NCI-H69 (cell line): Measurements from ENCODE around the gene CD151.

Experiments used
- DNase-seq: peaks from one replicate; lab custom pipeline; 2025; lab: John Stamatoyannopoulos, UW

CD151 gene

DNA sequence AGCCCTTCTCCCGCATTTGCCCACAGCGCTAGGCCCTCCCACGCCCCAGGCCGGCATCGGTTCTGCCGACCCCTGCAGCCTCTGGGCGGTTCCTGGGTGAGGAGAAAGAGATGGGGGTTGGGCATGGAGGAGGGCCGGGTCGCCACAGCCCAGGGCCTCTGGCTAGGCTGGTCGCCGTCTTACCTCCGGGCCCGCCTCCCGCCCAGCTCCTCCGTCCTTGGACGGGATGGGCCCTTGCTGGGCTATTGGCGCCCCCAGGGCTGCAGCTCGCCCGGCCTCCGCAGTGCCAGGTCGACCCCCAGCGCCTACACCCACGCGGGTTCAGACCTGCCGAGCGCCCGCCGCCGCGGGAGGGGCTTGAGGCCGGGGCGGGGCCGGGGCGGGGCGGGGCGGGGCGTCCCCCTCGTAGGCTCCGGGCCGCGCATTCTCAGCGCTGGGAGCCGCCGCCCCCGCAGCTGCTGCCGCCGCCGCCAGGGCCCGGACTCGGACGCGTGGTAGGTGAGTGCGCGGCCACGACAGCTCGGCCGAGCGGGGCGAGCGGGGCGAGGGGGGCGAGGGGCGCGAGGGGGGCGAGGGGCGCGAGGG lies at the start of gene CD151:
Gene CD151 (plus strand): TSS at position 424 of the 585 bp plus-strand sequence. CDS start 3,118 bp downstream, outside the sequence.
- peak; percentile 85 for DNase-seq

- peak; percentile 92 for DNase-seq
Observed at GRCh38 chr11:783581-784015, 49.2 kb upstream of the CD151 start.

DNA sequence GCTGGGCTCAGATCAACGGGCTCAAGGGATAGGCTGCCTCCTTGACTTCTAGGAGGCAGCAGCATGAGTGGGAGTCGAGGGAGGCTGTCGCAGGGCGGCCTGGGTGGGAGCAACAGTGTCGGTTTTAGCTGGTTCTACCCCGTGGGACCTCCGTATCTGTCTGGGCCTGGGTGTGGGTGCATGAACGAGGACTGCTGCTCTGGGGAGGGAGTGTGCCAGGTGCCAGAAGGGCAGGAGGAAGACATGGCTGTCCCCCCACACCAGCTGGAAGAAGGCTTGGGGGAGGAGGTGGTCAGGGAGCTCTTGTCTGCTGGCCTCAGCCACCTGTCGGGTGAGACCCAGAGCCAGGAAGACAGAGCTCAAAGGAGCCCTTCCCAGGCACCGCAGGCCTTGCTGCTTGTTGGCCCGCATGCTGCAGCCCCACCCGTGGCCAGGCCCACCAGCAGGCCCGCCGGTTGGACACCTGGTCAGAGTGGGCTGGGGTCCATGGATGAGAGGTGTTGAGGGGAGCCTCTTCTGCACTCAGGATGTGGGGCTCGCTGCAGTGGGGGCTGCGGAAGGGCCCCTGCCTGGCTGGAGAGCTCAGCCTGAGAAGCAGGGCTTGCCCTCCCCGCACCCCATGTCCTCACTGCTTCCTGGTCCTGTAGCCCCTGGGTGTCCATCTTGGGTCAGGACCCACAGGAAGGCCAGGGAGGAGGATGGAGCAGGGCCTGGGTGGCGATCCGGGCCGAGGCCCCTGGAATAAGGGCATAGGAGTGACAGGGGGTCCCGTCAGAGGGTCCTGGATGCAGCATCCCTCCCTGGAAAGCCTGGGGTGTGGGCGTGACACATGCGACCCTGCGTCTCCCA lies 46.3 kb upstream of the CD151 start:
- DNase-seq = no peak

GRCh38 chr11:787084-787675 lies 45.6 kb upstream of the CD151 start:
- DNase-seq = no peak

GRCh38 chr11:788009-788640 lies 44.6 kb upstream of the CD151 start:
- DNase-seq = no peak

DNA sequence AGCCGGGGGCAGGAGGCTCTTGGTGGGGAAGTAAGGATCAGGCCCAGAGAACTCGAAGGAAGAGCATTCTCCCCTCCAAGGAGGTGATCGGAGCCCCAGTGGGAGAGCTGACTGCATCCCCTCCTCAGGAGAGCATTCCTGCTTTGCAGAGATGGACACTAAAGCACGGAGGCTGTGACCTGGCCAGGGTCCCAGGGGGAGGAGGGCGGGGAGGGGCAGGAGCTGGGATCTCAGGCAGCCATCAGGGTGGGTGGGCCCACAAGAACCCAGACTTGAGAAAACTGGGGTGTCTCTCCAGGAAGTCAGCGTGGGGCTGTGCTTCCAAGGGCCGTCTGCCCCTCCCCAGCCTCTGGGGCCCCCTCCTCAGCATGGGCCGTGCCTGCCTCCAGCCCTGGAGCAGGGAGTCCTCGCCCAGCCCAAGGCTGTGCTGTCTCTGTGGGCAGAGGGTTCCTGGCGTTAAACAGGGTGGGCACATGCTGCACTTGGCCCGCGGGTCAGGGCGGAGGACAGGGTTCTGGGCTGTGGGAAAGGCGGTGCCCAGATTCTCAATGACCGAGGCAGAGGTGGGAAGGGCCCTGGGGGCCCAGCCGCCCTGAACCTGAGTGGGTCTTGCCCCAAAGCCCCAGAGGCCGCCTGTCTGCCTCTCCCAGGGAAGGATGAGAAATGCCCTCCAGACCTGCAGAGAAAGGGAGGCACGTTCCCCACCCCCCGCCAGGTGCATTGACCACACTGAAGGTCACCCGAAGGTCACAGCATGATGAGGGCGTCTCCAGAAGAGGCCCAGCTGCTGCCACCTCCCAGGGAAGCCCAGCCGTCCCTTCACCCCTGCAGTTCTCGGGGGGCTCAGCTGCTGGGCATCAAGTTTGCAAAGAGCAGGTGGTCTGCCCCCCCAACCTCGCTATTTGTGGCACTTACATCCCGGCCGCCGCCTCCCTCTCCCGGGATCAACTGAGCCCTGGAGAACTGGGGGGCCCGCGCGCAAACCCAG lies 43.5 kb upstream of the CD151 start:
- peak; percentile 36 for DNase-seq

GRCh38 chr11:789943-790342 lies 42.8 kb upstream of the CD151 start, which contains the start of gene CEND1:
Gene CEND1 (minus strand): TSS chr11:790090. CDS start chr11:788576, 1,514 bp downstream.
- DNase-seq = peak; percentile 64

DNA sequence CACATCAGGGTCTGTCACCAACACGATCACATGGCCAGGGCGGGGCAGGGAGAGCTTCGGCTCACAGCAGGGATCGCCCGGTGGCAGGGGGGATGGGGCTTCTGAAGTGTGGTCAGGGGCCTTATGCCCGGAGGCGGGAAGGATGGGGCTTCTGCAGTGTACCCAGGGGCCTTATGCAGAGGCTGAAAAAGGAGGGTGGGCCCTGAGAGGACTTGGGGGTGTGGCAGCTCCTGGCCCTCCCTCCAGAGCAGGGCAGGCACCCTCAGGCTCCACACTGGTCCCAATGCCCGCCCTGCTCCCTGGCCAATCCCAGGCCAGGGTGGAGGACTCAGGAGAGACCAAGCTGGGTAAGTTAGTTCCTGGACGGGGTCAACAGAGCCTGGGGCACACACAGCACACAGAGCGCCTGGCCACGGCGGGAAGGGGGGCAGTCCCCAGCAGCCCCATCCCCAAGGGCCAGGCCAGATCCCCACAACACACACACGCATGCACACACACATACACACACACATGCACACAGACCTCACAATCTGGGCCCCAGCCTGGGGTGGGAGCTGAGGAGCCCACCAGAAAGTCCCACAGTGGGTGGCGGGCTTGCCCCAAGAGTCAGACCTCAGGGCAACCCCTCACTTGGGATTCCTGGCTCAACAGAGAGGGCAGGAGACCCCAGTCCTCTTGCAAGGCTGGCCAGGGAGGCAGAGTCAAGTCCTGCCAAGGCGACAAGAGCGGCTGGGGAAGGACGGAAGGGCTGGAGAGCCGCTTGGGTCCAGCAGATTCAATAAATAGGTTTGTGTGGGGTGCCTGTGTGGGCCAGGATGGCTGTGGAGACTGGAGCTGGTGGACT lies 41.8 kb upstream of the CD151 start:
- DNase-seq = peak; percentile 44

DNA sequence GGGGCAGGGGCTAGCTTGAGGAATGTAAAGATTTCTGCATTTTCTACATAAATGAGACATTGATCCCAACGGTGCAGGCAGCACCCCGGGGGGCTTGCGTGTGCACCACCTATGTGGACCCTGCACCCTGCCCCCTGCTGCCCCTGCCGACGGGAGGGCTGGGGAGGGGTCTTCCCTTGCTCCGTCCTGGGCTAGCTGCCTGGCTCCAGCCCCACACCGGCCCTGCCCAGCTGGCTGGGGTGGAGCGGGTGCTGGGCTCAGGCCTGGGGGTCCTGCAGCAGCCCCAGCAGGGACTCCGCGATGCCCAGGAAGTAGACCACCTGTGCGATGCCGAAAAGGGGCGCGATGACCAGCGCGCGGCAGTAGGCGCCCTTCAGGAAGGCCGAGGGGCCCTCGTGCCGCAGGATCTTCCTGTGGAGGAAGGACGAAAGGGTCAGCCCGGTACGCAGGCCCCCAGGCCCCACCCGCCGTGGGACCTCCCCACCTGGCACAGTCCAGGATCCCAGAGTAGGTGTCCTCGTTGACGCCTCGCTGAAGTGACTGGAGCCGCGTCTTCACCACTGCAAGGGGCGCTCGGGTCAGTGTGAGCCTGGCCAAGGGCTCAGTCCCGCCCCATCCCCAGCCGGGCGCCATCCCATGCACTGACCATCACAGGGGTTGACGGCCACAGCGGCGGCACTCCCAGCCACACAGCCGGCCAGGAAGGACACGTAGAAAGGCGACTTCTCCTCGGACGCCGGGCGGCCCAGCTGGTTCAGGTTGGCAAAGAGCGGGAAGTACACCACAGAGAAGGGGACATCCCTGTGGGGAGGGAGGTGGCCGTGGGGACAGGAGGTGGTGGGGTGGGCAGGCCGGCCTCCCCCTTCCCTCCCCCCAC lies 40.9 kb upstream of the CD151 start:
- DNase-seq = no peak

GRCh38 chr11:792535-792821 lies 40.3 kb upstream of the CD151 start:
- no peak for DNase-seq

DNA sequence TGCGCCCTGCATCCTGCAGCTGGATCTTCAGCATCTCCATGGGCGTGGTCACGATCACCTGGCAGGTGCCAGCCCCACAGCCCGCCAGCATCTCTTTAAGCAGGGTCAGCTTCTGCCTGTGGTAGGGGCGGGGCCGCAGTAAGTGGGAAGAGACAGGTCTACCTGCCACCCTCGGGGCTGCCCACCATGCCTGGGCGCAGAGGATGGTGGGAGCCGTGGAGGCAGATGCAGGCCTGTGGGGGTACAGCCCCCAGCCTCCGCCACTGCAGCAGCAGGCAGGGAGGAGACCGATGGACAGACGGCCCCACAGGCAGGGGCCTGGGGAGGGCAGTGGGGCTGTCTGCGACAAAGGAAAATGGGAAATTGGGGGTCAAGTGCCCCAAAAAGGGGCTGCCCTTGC lies 39.9 kb upstream of the CD151 start:
- no peak for DNase-seq

- peak; percentile 56 for DNase-seq
Observed at GRCh38 chr11:793556-793955, 39.2 kb upstream of the CD151 start.

GRCh38 chr11:794013-794765 lies 38.6 kb upstream of the CD151 start:
- DNase-seq = no peak

- DNase-seq = peak; percentile 38
Observed at GRCh38 chr11:794766-795633, 37.8 kb upstream of the CD151 start.

GRCh38 chr11:795634-796564 lies 36.9 kb upstream of the CD151 start:
- DNase-seq = peak; percentile 89

GRCh38 chr11:796565-797295 lies 36.0 kb upstream of the CD151 start:
- peak; percentile 58 for DNase-seq
